Activated CD4-positive, alpha-beta T cell treated with anti-CD3 and anti-CD28 coated beads for 4 hours (primary cell): ENCODE measurements around the gene ATP8A2.
A peak's percentile ranks its signal among the peaks of the same experiment; 100 is the strongest.
"Not testable (repeated sequence)": the region's sequence is repeated elsewhere in the genome, so short reads cannot be mapped to it uniquely, and the experiment has no call there.

Experiments used
- DNase-seq, 2 donors: peaks; one replicate each; pipeline ENCODE4 v3.0.0-alpha.2; 2020

The ATP8A2 gene

DNA sequence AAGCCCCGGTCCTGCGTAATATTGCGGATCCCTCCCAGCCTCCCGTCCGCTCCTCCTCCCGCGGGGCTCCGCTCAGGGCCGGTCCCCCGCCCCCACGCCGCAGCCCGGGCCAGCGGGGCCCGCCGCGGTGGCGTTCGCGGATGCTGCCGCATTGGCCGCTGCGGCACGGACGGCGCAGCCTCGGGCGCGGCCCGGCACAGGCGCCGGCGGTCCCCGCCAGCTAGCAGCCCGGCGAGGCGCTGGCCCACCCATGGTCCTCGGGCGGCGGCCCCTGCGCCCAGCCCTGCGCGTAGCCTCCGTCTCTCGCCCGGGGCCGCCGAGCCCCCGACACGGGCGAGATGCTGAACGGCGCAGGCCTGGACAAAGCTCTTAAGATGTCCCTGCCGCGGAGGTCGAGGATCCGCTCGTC, at the start of gene ATP8A2:
Gene ATP8A2 (plus strand): TSS at position 100 of the 409 bp plus-strand sequence. CDS start 239 bp downstream, at position 339.
- DNase-seq: no peak

DNA sequence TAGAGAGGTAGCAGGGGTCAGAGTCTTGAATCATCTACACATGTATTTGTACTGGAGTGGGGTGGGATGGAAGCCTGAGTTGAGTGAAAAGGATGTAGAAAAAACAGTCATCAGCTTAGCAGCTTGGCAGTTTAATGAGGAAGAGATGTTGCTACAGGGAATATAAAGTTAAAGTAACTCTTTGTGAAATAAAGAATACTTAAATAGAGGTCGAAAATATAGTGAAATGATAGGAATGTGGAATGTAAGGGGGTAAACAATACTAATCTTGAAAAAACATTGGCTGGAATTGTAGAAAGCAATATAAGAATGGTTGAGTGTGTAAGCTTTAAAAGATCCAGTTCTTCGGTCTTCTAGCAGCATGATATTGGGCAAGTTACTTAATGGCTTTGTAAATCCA, 47.7 kb upstream of the ATP8A2 start:
- DNase-seq: no peak

DNA sequence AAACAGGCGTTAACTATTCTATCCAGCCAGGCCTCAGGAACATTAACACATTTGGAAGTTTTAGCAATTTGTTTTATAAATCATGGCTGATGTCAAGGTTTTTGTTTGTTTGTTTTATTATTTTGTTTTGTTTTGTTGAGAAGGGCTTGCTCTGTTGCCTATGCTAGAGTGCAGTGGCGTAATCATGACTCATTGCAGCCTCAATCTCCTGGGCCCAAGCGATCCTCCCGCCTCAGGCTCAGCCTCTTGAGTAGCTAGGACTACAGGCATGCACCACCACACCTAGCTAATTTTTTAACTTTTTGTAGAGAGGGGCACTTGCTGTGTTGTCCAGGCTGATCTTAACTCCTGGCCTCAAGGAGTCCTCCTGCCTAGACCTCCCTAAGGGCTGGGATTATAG, 42.1 kb upstream of the ATP8A2 start:
- DNase-seq: no peak

DNA sequence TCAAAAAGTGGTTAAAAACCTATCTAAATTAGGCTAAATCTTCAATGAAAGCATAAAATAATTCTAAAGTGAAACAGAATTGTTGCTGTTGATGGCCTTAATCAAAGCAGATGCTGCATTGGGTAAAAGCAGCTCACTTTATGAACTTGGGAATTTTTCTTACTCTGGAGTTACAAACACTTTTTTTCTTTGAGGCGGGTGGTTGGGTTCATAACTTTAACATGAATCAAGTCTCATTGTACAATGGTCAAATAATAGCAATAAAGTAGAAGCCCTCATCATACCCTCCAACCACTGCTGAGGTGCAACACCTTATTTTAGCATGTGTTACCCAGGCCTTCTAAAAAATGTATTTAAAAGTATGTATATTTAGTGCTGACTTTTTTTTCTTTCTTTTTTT, 41.2 kb upstream of the ATP8A2 start:
- no peak for DNase-seq

DNA sequence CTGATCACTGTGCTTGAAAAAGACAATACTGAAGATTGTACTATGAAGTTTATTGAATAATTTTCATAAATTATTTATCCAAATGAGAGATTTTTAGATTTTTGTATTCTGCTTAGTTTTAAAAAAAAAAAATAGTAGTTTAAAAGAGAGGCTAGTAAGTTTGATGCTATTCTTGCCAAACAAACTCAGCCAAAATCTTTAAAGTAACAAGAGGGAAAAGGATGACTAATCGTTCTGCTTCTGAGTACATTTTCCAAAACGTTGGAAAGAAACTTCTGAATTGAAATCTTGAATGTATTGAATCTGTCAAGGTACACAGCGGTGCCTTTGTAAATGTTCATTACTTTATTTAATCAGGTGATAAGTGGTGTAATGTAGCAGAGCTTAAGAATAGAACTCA, 35.9 kb upstream of the ATP8A2 start:
- DNase-seq: no peak

DNA sequence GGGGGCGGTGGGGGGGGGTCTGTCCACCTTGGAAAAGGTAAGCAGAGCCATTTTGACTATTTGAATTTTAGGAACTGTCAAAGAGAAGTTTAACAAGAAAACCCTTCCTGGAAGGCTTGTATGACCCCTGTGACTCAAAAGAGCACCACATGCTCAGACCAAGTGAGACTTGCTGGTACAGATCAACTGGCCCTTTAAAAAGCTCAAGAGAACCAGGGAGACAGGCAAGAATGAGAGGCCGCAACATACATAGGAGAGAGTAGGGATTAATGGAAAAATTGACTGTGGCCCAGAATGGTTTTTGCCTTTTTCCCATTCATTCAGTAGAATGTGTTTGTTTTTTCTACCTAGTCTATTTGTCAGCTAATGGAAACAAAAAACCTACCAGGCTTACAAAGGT, 26.2 kb upstream of the ATP8A2 start:
- no peak for DNase-seq

DNA sequence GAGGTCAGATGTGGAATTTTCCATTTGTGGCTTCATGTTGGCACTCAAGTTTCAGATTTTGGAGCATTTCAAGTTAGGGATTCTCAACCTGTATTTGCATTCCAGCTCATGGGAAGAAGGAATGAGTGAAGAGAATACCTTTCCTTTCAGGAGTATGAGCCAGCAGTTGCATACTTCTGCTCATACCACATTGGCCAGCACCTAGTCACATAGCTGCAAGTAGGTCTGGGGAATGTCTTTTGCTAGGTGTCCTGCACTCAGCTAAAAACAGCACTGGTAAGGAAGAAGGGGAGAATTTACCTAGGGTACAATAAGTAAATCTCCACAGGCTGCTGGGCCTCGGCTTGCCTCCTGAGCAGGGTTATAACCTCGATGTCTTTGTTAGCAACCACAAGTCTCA, 24.6 kb upstream of the ATP8A2 start:
- no peak for DNase-seq

DNA sequence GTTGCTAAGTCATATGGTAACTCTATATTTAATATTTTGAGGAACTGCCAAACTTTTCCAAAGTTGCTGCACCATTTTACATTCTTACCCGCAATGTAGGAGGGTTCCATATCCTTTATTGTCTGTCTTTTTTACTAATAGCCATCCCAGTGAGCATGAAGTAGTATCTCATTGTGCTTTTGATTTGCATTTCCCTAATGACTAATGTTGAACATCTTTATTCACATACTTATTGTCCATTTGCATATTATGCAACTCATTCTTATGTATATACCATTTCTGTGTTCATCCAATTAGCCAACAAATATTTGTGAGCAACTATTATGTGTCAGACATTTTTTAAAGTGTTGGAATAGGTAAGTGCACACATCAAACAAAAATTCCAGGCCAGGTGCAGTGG, 20.4 kb upstream of the ATP8A2 start:
- no peak for DNase-seq

DNA sequence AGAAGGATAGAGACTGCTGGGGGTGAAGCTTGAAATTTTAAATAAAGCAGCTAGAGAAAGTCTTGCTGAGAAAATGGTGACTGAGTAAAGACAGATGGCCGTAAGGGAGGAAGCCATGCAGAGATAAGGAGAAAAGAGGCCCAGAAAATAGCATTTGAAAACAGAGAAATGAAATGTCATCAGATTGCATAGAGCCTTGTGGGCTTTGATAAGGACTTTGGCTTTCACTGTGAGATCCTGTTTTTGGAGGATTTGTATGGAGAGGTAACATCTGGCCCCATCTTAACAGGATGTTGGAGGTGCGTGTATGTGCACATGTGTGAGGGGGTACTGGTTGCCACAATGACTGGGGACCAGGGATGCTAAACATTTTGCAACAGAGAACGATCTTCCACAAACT, 19.5 kb upstream of the ATP8A2 start:
- no peak for DNase-seq

DNA sequence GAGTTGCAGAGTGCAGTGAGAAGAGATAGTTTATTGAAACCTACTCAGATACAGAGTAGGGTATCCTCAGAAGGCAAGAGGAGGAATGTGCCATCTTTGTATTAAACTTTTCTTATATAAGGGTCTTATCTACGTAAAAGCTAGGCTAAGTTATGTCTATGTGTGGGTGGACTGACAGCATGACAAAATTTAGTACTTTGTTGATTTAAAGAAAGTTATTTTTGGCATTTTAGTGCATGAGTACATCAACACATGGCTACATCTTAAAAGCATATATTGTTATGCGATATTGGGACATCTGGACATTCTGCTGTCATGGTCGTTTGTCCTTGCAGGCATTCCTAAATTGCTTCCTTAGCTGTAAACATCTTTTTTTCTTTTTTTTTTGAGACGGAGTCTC, 19.0 kb upstream of the ATP8A2 start:
- DNase-seq: no peak

DNA sequence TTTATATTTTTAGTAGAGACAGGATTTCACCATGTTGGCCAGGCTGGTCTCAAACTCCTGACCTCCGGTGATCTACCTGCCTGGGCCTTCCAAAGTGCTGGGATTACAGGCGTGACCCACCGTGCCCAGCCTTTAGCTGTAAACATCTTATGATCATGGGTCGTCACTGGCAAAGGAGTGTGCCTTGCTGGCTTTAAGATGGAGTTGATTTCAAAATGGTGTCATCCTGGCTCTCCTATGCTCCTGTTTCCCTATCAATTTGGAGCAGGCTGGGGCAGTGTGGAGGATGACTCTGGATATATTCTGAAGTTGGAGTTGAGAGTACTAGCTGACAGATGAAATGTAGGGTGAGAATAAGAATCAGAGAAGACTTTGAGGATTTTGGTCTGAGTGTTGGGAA, 18.4 kb upstream of the ATP8A2 start:
- DNase-seq: no peak

DNA sequence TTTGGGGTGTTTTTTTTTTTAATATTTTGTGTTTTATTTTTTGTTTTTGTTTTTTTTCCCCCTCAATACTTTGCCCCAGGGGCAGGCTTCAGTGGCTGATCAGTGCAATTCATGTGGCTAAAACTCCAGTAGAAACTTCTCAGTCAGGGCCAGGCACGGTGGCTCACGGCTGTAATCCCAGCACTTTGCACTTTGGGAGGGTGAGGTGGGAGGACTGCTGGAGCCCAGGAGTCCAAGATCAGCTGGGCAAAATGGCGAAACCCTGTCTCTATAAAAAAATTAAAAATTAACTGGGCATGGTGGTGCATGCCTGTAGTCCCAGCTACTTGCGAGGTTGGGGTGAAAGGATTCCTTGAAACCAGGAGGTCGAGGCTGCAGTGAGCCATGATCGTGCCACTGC, 17.4 kb upstream of the ATP8A2 start:
- no peak for DNase-seq

DNA sequence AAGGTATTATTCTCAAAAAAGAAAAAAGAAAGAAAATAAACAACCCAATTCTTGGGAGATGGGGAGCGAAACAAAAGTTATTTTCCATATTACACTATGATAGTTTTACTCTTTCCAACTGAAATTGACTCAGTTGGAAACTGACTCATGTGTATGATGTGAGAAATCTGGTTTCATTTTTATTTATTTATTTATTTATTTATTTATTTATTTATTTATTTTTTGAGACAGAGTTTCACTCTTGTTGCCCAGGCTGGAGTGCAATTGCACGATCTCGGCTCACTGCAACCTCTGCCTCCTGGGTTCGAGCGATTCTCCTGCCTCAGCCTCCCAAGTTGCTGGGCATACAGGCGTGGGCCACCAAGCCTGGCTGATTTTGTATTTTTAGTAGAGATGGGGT, 11.3 kb upstream of the ATP8A2 start:
- not testable (repeated sequence) for DNase-seq

DNA sequence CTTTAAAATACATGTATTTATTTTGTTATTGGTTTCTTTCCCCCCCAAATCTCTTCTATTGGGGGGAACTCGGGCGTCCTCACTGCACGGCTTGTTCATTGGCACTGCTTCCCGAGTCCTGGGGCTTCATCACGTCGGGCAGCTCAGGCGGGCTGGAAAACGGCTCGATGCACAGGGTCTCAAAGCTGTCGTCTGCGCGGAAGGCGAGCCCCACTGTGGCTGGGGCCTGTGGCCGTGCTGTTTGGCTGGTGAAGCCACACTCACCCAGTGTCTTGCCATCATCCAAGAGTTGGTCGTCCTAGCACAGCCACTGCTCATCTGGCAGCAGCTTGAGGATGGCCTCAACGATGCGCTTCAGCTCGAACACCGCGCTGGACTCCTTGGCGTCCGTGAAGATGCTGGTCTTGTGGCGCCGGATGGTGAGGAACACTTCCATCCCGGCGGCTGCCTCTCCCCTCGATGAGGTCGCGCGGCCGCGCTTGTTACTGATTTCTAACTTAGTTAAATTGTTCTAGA, 6.0 kb upstream of the ATP8A2 start:
- DNase-seq: no peak

DNA sequence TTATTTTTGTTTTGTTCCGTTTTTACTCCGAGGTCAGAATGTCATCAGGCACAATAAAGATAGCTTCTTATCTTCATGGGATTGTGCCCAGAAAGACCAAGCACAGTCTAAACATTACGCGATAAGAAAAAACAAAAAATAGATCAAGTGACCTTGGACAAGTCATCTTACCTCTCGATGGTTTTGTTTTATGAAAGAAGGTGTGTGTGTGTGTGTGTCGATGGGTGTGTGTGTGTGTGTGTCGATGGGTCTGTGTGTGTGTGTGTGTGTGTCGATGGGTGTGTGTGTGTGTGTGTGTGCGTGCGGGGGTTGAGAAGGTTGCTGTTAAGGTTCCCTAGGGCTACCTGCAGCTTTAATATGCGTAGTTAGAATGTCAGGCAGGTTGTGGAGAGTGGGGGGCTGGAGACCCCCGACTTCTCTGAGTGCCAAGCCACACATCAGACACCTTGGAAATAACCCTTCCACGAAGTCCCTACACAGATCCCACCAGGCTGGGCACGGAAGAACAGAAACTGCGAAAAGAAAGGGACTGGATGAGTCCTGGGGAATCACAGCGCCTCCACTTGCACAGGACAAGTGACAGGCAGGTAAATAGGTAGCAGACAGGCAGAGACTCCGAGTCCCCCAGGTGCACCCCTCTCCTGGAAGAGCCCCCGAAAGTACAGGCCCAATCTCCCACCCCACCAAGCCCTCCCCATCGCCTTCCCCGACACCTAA, 458 bp upstream of the ATP8A2 start:
- DNase-seq: no peak

DNA sequence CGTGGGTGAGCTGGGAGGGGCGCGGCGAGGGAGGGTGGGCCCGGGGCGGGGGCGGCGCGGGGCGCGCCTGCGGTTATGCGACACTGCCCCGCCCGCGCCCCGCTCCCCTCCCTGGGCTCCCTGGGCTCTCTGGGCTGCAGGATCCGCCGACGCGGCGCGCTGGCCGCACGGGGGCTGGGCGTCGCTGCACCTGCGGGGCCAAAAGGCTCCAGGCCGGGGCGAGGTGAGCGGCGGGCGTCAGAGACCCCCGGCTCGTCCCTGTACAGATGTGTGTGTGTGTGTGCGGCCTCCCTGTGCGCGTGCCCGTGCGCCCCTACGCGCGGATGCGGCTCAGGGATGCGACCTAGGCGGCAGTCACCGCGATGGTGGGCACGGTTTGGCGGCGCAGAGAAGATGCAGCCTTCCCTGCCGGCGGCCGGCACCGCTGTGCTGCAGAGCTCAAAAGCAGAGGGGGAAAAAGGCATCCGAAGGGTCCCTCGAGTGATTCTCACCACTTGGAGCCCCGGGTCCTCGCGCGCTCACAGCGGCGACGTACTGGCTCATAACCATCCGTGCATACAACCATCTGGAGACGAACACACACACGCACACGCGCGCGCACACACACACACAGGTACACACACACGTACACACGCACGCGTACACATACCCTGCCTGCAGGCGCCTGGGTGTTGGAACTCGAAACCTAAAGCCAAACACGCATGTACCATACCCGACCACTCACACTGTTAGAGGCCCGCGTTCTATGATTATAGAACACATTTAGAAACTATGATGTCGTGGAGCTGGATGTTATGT, 709 bp downstream of the ATP8A2 start:
- DNase-seq: no peak

DNA sequence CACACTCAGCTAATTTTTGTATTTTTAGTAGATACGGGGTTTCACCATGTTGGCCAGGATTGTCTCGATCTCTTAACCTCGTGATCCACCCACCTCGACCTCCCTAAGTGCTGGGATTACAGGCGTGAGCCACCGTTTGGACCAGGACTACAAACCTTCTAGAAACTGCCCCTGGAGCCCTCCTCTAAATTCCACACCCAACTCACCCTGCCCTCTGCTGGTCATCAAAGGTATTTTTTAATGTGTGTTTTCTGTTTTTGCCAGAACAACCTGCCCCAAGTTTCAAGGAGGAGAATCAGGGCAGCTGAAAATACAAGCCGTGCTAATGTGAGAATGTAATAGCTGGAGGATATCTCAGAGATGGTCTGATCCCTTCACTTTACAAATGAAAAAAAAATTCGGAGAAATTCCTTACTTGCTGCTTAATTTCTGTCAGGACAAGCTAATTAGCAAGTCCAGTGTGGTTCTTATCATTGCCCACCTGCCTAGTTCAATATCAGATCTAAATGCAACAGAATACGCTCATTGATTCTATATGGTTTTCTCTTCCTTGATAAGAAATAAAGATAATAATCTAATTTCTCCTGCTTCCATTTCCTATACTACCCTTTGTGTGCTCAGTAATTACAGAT, 4.1 kb downstream of the ATP8A2 start:
- peak; percentile 14 to 34 for DNase-seq

DNA sequence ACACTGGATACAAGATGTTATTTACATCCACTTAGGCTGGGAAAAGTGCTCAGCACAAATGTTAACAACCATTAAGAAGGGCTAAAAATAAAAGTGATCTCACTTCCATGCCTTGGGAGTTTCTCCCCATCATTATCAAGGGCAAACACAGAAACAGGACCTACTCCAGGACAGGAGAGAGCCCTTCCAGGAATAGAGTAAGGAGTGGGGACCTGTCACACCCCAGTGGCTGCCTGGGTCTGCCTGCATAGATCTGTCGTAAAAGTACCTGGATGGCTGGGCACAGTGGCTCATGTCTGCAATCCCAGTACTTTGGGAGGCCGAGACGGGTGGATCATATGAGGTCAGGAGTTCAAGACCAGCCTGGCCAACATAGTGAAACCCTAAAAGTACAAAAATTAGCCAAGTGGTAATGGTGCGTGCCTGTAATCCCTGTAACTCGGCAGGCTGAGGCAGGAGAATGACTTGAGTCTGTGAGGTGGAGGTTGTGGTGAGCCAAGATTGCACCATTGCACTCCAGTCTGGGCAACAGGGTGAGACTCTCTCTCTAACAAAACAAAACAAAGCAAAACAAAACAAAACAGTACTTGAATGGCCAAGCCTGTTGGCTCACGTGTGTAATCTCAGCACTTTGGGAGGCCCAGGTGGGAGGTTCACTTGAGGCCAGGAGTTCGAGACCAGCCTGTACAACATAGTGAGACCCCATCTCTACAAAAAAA, 5.6 kb downstream of the ATP8A2 start:
- DNase-seq: no peak

DNA sequence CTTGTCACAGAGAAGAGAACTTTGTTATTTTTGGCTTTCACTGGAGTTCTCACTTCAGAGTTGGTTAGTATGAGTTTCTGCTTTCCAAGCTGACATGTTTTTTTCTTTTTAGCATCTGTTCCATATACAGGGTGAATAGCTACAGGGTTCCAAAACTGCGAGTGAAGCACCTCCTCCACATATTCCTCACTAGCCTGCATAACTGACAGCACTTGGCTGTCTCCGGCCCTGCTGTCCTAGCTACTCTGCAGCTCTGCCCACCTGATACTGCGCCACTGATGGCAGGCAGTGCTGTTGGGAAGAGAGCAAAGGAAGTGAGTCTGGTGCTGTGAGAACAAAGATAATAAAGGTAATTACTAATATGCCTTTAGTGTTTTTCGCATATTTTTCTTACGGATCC, 6.8 kb downstream of the ATP8A2 start:
- DNase-seq: no peak

DNA sequence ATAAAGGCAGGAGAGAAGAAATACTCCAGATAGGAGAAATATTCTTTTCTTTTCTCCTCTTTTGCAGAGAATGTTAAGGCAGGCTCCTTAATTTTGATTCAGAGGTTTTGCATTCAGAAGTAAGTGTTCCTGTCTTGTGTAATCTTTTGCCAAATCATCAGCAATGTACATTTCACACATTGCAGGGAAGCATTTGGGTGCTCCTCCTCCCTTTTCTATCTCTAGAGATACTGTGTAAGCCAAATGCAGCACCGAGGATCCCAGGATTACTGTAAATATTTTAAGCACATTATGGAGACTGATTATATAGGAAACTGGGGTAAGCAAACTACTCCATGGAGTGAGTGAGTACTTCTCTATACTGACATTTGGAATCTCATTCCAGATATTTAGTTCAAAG, 7.2 kb downstream of the ATP8A2 start:
- DNase-seq: no peak

DNA sequence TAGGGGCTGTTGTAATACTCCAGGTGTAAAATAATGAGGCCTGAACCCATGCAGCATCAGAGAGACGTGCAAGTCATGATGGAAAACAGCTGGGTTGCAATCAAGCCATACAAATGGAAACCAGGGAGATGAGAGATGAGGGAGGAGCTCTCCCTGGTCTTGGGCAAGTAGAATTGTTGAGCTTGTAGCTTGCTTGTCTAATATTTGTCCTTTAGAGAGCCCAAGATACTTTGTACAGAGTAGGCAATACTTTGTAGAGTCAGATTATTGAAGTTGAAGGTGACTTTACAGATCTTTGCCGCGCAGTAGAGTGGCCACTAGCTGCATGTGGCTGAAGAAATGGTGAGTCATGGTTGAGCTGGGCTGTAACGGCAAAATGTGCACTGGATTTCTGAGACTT, 8.3 kb downstream of the ATP8A2 start:
- no peak for DNase-seq

DNA sequence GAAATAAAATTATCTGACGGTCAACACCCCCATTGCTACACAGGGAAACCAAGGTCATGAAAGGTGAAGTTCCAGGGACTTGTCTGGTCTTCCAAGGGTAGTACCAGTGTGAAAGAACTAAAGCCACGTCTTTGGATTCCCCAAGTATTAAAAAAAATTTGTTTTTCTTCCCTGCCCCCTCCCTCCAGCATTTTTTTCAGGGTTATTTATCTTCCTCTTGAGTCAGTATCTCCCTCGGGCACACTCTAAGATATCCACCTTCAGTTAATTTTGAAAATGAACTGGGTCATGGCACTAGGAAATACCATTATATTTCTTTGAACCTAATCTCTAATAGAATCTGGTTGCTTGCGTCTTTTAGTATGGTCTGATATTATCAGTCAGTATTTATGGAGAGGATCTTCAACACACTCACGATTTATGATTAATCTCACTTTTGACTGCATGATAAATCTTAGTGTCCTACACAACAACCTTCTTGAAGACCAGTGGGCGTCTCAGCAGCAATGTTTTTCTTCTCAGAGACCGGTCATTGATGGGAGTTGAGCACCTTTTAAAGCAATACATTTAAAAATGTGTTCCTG, 9.1 kb downstream of the ATP8A2 start:
- no peak for DNase-seq
